ENCODE data around the gene SLC12A6. TPM values are rescaled to one million over a fixed set of nuclear protein-coding genes. Genes with fewer than 3 reads are reported as not detected.

SLC12A6 gene
- total and polyA plus RNA-seq, 2 of the 13 experiments (the other 11 are each of a cell fraction or from before 2014, with no cell fraction given) = 15.2 to 30.1 TPM

GRCh38 chr15:34209421-34210282 is 127.9 kb downstream of the SLC12A6 start, which contains the start of gene KATNBL1 (continued):
- TF ChIP-seq ZBTB46 (CRISPR knock-in tag; IDR thresholded peaks at IDR 0.05; ENCODE audit: borderline replicate concordance) = no peak
- no peak for TF ChIP-seq ZNF101 (CRISPR knock-in tag; IDR thresholded peaks at IDR 0.05; ENCODE audit: borderline replicate concordance, low read depth)
- TF ChIP-seq REXO4 (CRISPR knock-in tag; IDR thresholded peaks at IDR 0.05; ENCODE audit: borderline replicate concordance) = no peak
- no peak for TF ChIP-seq PTBP1 (IDR thresholded peaks at IDR 0.05; ENCODE audit: low read depth, low read length, poor library complexity, severe bottlenecking)
- TF ChIP-seq TP53 (CRISPR knock-in tag; conservative IDR thresholded peaks at IDR 0.05) = no peak
- TF ChIP-seq ZNF180 (CRISPR knock-in tag; IDR thresholded peaks at IDR 0.05; ENCODE audit: borderline replicate concordance, low read depth) = no peak
- no peak for TF ChIP-seq RCOR2 (CRISPR knock-in tag; IDR thresholded peaks at IDR 0.05)
- no peak for TF ChIP-seq GTF2F1 (IDR thresholded peaks at IDR 0.05; ENCODE audit: low read length)
- TF ChIP-seq UBTF (CRISPR knock-in tag; IDR thresholded peaks at IDR 0.05) = peak; percentile 96
- TF ChIP-seq ZNF782 (CRISPR knock-in tag; IDR thresholded peaks at IDR 0.05; ENCODE audit: borderline replicate concordance) = no peak
- TF ChIP-seq ZNF496 (CRISPR knock-in tag; IDR thresholded peaks at IDR 0.05; ENCODE audit: insufficient replicate concordance) = no peak
- no peak for TF ChIP-seq TIGD3 (CRISPR knock-in tag; IDR thresholded peaks at IDR 0.05; ENCODE audit: borderline replicate concordance)
- TF ChIP-seq ZNF597 (CRISPR knock-in tag; IDR thresholded peaks at IDR 0.05) = no peak
- TF ChIP-seq SMC3 (IDR thresholded peaks at IDR 0.05; ENCODE audit: low read length) = peak; percentile 78
- no peak for TF ChIP-seq ZC3H13 (CRISPR knock-in tag; IDR thresholded peaks at IDR 0.05)
- no peak for TF ChIP-seq ZNF543 (CRISPR knock-in tag; IDR thresholded peaks at IDR 0.05)
- peak; percentile 64; the same call in 1 of the 2 replicates for TF ChIP-seq FOXO1 (CRISPR knock-in tag; IDR thresholded peaks at IDR 0.05)
- peak; percentile 54 for TF ChIP-seq GATAD2A (CRISPR knock-in tag; IDR thresholded peaks at IDR 0.05)
- TF ChIP-seq ZNF513 (CRISPR knock-in tag; conservative IDR thresholded peaks at IDR 0.05) = no peak
- no peak for TF ChIP-seq CENPT (CRISPR knock-in tag; IDR thresholded peaks at IDR 0.05; ENCODE audit: low read depth)
- TF ChIP-seq NFE2L2 (IDR thresholded peaks at IDR 0.05; ENCODE audit: low read length) = no peak
- no peak for TF ChIP-seq SIX1 (CRISPR knock-in tag; IDR thresholded peaks at IDR 0.05; ENCODE audit: borderline replicate concordance)

Measured in HepG2 (cell line).